Esophagus muscularis mucosa (tissue), 4 donors: ENCODE data around the gene SLC16A1. TPM values are rescaled to one million over a fixed set of nuclear protein-coding genes. Genes with fewer than 3 reads are reported as not detected.

Experiments used
- DNase-seq: peaks from one replicate; pipeline ENCODE4 v3.0.0-alpha.2; 2017; ENCODE audit errors: extremely low spot score
- H3K27ac ChIP-seq, 4 donors: fragments of 200-600 bp; sonication (generic); replicated peaks in 1 of 4; 1 replicate in 3 of 4; 2 replicates in 1 of 4; pipeline ENCODE4 v1.5.1; 2016 to 2019; ENCODE audit warnings: mild to moderate bottlenecking in 1 of 4
- H3K27me3 ChIP-seq, 4 donors: fragments of 200-600 bp; sonication (generic); one replicate each; pipeline versions ENCODE4 v1.5.1 to v1.6.0; 2016 to 2019
- H3K36me3 ChIP-seq, 4 donors: fragments of 200-600 bp; sonication (generic); one replicate each; pipeline ENCODE4 v1.5.1; 2016 to 2019
- H3K4me1 ChIP-seq, 4 donors: fragments of 200-600 bp; sonication (generic); one replicate each; pipeline ENCODE4 v1.5.1; 2016 to 2019
- H3K4me3 ChIP-seq, 4 donors: fragments of 200-600 bp; sonication (generic); 1 replicate in 2 of 4; 2 replicates in 2 of 4; pipeline ENCODE4 v1.5.1; 2016 to 2019; ENCODE audit warnings: mild to moderate bottlenecking in 4 of 4, moderate library complexity in 1 of 4
- H3K9me3 ChIP-seq, 4 donors: fragments of 200-600 bp; sonication (generic); 1 replicate in 3 of 4; 2 replicates in 1 of 4; pipeline ENCODE4 v1.5.1; 2016 to 2019
- EP300 ChIP-seq: sonication (generic); formaldehyde crosslinking; IDR thresholded peaks from one replicate; pipeline ENCODE4 v1.6.1; 2017; ENCODE audit warnings: antibody characterized with exemption
- POLR2A ChIP-seq: fragments of 450-650 bp; IDR thresholded peaks from one replicate; pipeline ENCODE4 v1.6.1; 2017; ENCODE audit warnings: antibody characterized with exemption, moderate library complexity, mild to moderate bottlenecking, low read depth
- POLR2AphosphoS5 ChIP-seq, 2 donors: sonication (generic); formaldehyde crosslinking; IDR thresholded peaks; one replicate each; pipeline ENCODE4 v1.6.1; 2017; ENCODE audit warnings: antibody characterized with exemption in 2 of 2
- WGBS: methylation state at CpG from one replicate; pipeline ENCODE4 v1.1.5; 2018; 5-methylcytosine and 5-hydroxymethylcytosine counted together
- intact Hi-C: fragments of 100-400 bp; cut with DNase I; formaldehyde crosslinking; loops from one replicate; pipeline ENCODE4 v1.15.1; 2023
- total RNA-seq, 4 donors: library from RNA; depleted of rRNA; stranded (reverse); fragments of >200 nt; gene quantifications; one replicate each; pipeline versions ENCODE4 v1.1.0 to v1.2.1, GENCODE V29; 2016
- TF ChIP-seq, protein P1 (sequence below), 3 experiments: fragments of 200-600 bp in 2 of 3; fragments of 450-650 bp in 1 of 3; sonication (generic) in 2 of 3; IDR thresholded peaks; one replicate each; pipeline ENCODE4 v1.5.1; 2017 to 2019; ENCODE audit warnings: antibody characterized with exemption in 3 of 3, mild to moderate bottlenecking in 2 of 3, moderate library complexity in 1 of 3

Gene SLC16A1
- total RNA-seq, 4 donors from 2014 or later = 29.9 to 40.1 (median 33.7) TPM

- Histone ChIP-seq H3K4me3 (no peak overlapping the region), H3K4me1 (peaks cover 0 to 7% (median 3%) of the 10 kb centered on the region in 4 donors), H3K27ac (no peak overlapping the region), H3K36me3 (peaks cover 0 to 33% (median 16%) of the 10 kb centered on the region in 4 donors), H3K9me3 (no peaks in the 10 kb centered on the region), H3K27me3 (no peaks in the 10 kb centered on the region)
- DNase-seq = no peak
- intact Hi-C loops = no loop called here
- WGBS = 94% methylated on average over 2 of the region's 25 CpGs
- TF ChIP-seq EP300 = no peak
- no peak for TF ChIP-seq POLR2A
- TF ChIP-seq, protein P1, sequence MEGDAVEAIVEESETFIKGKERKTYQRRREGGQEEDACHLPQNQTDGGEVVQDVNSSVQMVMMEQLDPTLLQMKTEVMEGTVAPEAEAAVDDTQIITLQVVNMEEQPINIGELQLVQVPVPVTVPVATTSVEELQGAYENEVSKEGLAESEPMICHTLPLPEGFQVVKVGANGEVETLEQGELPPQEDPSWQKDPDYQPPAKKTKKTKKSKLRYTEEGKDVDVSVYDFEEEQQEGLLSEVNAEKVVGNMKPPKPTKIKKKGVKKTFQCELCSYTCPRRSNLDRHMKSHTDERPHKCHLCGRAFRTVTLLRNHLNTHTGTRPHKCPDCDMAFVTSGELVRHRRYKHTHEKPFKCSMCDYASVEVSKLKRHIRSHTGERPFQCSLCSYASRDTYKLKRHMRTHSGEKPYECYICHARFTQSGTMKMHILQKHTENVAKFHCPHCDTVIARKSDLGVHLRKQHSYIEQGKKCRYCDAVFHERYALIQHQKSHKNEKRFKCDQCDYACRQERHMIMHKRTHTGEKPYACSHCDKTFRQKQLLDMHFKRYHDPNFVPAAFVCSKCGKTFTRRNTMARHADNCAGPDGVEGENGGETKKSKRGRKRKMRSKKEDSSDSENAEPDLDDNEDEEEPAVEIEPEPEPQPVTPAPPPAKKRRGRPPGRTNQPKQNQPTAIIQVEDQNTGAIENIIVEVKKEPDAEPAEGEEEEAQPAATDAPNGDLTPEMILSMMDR (IDR thresholded peaks at IDR 0.05) = no peak
- no peak for TF ChIP-seq POLR2AphosphoS5 (IDR thresholded peaks at IDR 0.05)
Observed at GRCh38 chr1:112923234-112923958, 32.6 kb downstream of the SLC16A1 start.

- Histone ChIP-seq H3K9me3 (no peaks in the 10 kb centered on the region), H3K4me1 (no peaks in the 10 kb centered on the region), H3K27me3 (no peaks in the 10 kb centered on the region), H3K36me3 (peaks cover 0 to 11% (median 6%) of the 10 kb centered on the region in 4 donors), H3K4me3 (no peak overlapping the region), H3K27ac (no peak overlapping the region)
- intact Hi-C loops = no loop called here
- TF ChIP-seq POLR2AphosphoS5 (IDR thresholded peaks at IDR 0.05) (no peak), POLR2A (no peak), EP300 (no peak)
- TF ChIP-seq, protein P1 (IDR thresholded peaks at IDR 0.05) = no peak
- WGBS = 97% methylated on average over 5 of the region's 5 CpGs
- no peak for DNase-seq
Observed at GRCh38 chr1:112911506-112912220, 44.3 kb downstream of the SLC16A1 start.

GRCh38 chr1:112909847-112910246, 46.1 kb downstream of the SLC16A1 start:
- peaks cover under 1 to 13% (median 4%) of the 10 kb centered on the region in 4 donors for H3K4me1 ChIP-seq
- WGBS = 93% methylated on average over 2 of the region's 2 CpGs
- H3K27me3 ChIP-seq = no peaks in the 10 kb centered on the region
- TF ChIP-seq POLR2AphosphoS5 (IDR thresholded peaks at IDR 0.05) = no peak
- no peak for TF ChIP-seq EP300
- TF ChIP-seq, protein P1 (IDR thresholded peaks at IDR 0.05) = no peak
- TF ChIP-seq POLR2A = no peak
- H3K36me3 ChIP-seq = peaks cover 0 to 9% (median 3%) of the 10 kb centered on the region in 4 donors
- H3K4me3 ChIP-seq = no peak overlapping the region
- H3K27ac ChIP-seq = no peak overlapping the region
- intact Hi-C loops = no loop called here
- DNase-seq = no peak
- no peaks in the 10 kb centered on the region for H3K9me3 ChIP-seq

GRCh38 chr1:112906150-112906698, 49.8 kb downstream of the SLC16A1 start:
- DNase-seq = no peak
- 100% methylated on average over 2 of the region's 2 CpGs for WGBS
- Histone ChIP-seq H3K36me3 (peaks cover 0 to 4% (median 0%) of the 10 kb centered on the region in 4 donors), H3K9me3 (no peaks in the 10 kb centered on the region), H3K27ac (no peak overlapping the region), H3K4me3 (no peak overlapping the region), H3K27me3 (no peaks in the 10 kb centered on the region), H3K4me1 (peaks cover 4 to 17% (median 11%) of the 10 kb centered on the region in 4 donors)
- TF ChIP-seq POLR2A (no peak), EP300 (no peak)
- intact Hi-C loops = no loop called here
